T follicular helper cell (primary cell): ENCODE measurements around the gene DYNC1LI2.

Experiments
- DNase-seq: peaks from one replicate; pipeline ENCODE4 v3.0.0-alpha.2; 2020; ENCODE audit warnings: low read depth

The DYNC1LI2 gene

DNA sequence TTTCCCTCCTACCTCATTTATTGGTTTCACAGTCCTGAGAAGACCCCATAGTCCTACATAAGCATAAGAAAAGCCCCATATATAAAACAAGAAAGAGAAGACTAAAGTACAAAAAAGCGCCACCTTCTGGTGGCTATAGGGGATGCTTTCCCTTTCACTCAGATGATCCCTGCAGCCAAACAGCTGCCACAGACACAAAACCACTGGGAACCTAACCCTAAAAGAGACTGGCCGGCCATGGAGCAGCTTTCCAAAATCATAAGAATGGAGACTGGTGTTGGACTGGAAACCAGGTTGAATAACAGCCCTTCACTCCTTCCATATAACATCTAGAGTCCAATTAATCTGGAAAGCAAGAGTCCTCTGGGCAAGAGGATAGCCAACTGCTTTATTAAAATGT, 11.4 kb downstream of the DYNC1LI2 start:
- no peak for DNase-seq

DNA sequence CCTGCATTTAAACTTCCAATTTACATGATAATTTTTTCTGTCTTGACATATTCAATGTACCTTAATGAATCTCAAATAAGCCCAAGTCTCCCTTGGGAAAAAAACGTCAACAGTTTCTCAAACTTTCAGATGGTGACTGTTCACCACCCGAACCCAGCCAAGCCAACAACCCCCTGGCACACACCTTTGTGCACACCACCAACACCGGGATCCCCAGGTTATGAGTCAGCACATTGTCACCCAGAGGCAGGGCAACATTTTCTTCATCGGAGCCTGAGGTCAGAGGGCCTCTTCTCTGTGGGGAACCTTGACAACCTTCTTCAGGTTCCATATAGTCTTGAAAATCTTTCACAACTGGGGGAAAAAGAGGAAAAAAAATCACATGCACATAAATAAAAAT, 15.5 kb downstream of the DYNC1LI2 start:
- DNase-seq, result no peak

GRCh38 chr16:66731101-66731500, 20.3 kb downstream of the DYNC1LI2 start:
- DNase-seq, result no peak

DNA sequence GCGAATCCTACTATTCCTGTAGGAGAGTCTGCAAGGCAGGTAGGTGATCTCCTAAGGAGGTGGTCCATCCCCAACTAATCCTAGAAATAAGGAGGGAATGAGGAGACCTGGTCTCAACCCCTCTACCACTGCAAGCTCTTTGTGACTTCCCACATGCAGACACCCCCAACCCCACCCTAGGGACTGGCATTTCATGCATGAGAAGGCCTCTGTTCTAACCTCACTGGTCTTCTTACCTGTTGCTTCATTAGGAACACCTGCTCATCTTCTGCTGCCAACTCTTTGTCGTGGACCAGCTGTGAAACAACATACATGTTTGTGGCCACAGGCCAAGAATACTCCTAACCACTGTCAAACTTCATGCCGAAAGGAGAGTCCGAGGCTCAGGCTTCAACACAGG, 22.6 kb downstream of the DYNC1LI2 start:
- DNase-seq, result no peak

GRCh38 chr16:66728117-66728787, 23.2 kb downstream of the DYNC1LI2 start:
- no peak for DNase-seq

GRCh38 chr16:66720766-66721165, 30.6 kb downstream of the DYNC1LI2 start:
- no peak for DNase-seq

DNA sequence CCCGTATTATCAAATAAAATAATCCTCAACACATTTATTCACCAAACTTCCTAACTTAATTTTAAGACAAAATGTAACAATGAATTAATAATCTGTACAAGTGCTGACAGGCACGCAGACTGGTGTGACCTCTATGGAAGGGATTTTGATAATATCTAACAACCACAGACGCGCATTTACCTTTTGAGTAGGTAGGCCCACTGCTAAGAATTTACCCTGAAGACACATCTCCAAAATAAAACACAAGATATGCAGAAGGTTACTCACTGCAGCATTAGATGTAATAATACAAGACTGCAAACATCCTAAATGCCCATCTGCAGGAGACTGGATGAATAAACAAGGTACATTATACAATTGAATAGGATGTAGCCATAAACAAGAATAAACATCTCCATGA, 32.2 kb downstream of the DYNC1LI2 start:
- DNase-seq, result no peak

DNA sequence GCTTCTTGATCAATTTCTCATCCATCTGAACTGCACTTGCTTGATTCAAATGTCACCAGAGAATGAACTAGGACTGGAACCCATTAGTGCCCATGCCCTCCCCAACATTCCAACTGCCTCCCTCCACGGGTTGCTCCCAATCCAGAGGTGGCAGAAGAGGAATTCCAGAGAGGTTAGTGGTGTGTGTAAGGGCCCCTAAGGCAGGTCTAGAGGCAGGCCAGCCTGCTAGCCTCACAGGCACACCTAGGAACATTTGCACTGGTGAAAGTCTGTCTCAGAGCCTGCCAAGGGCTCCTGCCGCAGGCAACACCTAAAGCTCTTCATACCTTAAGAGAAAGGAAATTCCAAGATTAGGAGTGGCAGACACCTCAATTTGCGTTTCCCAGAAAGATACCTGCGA, 33.6 kb downstream of the DYNC1LI2 start:
- DNase-seq, result no peak

DNA sequence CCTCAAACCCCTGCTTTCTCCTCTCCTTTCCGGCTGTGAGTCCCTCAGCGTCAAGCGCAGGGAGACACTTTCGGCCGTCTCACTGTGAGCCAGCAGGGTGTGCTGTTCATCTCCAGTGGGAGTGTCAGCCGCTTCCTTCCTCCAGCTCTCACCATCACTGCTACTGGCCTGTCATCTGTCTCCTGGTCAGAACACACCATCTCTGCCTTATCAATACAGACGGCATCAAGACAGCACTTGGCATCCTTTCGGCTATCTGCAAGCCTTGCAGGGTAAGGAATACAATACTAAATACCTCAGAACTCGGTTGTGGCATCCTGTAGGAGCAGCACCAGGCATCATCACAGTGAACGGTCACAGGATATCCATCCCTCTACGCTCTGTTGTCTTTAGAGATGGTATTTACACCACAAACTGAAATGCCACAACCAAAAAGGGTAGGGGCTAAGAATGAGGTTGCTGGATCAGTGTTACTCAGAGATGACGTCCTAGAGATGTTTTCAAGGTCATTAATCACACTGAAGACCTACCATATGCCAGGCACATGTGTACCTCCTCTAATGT, 34.2 kb downstream of the DYNC1LI2 start:
- no peak for DNase-seq

GRCh38 chr16:66714654-66715307, 36.6 kb downstream of the DYNC1LI2 start:
- no peak for DNase-seq

- no peak for DNase-seq
These were observed 37.3 kb downstream of the DYNC1LI2 start for GRCh38 chr16:66714062-66714461.

DNA sequence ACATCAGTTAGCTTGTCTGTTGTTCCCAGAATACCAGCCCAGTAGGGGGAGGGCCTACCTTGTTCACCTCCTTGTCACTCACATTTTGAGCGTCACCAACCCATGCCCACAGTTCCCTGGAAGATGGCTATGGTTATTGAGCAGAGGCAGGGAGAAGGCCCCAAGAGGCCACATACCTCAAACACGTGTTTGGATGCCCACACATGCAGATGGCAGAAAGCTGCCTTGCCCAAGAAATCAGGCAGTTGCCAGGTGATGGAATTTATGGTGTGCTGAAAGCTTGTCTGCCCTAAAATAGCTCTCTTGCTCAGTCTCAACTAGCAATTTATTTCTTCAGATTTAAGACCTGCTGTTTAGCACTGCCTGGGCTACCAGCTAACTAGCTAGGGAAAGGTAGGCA, 38.3 kb downstream of the DYNC1LI2 start:
- DNase-seq, result no peak

- DNase-seq, result no peak
These were observed 38.9 kb downstream of the DYNC1LI2 start for GRCh38 chr16:66712512-66712911.

- no peak for DNase-seq
These were observed 39.8 kb downstream of the DYNC1LI2 start for GRCh38 chr16:66711581-66711980.

GRCh38 chr16:66706506-66706880, 44.9 kb downstream of the DYNC1LI2 start:
- no peak for DNase-seq

DNA sequence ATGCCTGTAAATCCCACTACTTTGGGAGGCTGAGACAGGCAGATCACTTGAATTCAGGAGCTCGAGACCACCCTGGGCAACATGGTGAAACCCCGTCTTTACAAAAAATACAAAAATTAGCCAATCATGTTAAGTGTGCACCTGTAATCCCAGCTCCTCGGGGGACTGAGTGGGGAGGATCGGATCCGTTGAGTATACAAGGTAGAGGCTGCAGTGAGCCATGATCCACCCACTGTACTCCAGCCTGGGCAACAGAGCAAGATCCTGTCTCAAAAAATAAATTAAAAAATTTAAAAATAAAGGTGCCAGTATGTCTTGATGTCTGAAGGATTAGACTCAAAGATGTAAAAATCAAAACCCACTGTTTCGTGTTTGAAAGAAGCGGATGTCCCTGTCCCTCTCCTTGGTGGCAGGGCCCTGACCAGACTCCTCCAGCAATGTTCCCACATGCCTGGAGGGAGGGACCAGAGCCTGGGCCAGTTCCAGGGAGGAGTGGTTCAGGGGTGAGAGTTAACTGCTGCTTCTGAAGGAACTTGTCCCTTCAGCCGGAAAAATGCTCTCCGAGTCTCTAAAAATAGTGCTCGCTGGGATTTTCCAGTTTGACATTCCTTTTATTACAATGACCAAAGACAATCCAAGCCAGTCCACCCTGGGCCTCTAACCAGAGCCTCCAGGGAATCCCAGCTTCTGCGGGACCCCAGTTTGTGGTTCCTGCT, 45.5 kb downstream of the DYNC1LI2 start:
- DNase-seq, result no peak

- no peak for DNase-seq
These were observed 47.8 kb downstream of the DYNC1LI2 start for GRCh38 chr16:66703406-66704215.

DNA sequence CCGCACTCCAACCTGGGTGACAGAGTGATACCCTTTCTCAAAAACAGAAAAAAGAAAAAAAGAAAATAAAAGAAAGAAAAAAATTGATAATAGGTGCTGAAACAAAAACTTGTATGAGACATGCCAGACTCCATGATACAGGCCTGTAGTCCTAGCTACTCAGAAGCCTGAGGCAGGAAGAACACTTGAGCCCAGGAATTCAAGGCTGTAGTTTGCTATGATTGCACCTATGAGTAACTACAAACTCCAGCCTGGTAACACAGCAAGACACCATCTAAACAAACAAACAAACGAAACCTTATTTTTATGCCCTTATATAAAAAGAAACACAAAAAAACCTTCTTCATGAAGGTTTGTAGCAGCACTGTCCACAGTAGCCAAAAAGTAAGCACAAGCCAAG, 49.9 kb downstream of the DYNC1LI2 start:
- DNase-seq, result no peak

DNA sequence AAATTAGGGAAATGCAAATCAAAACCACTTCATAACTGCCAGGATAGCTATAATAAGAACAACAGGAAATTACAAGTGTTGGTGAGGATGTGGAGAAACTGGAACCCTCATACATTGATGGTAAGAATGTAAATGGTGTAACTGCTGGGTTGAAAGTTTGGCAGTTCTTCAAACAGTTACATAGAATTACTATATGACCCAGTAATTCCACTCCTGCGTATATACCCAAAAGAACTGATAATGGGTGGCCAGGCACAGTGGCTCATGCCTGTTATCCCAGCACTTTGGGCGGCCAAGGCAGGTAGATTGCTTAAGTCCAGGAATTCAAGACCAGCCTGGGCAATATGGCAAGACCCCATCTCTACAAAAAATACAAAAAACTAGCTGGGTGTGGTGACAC, 50.4 kb downstream of the DYNC1LI2 start:
- no peak for DNase-seq

DNA sequence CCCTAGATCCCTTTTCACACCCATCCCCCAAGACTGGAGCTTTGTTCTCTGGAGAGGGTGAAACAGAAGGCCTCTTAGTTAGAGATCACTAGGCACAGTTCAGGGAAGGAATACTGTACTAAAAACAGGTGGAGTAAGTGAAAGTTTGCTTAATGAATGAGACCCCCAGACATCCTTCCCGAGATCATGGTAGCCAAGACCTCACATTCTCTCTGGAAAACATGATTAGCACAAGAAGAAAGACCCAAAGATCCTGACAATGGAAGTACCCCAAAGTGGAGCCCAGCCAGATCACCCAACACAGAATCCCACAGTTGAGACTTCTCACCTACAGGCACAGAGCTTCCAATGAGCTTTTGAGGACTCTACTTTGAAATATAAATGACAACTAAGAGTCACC, 51.5 kb downstream of the DYNC1LI2 start:
- DNase-seq, result no peak

GRCh38 chr16:66698046-66698445, 53.4 kb downstream of the DYNC1LI2 start:
- DNase-seq, result no peak
